HepG2 (cell line): ENCODE measurements around the gene TMEM44. TPM values are rescaled to one million over a fixed set of nuclear protein-coding genes. Genes with fewer than 3 reads are reported as not detected.

Experiments used
- ATAC-seq: fragments of 200-7000 bp; cut with Tn5 transposase; 3 replicates; pipeline ENCODE4 v1.9.1; 2020; ENCODE audit warnings: mild to moderate bottlenecking, moderate library complexity
- BruUV-seq: library from RNA; stranded (reverse); fragments of 400-500 nt; replicated peaks from 2 replicates; lab custom pipeline; 2021; lab: Mats Ljungman, UMichigan
- CTCF ChIA-PET: fragments of 300-600 bp; formaldehyde crosslinking; extraction: SDS; loops from one replicate; lab custom pipeline; 2021; ENCODE audit warnings: low total read pairs, inconsistent platforms, low intra/inter-chr PET ratio; lab: Yijun Ruan, JAX
- POLR2A ChIA-PET: fragments of 350-600 bp; sonication (Branson Sonifier 250); formaldehyde crosslinking; loops from one replicate; lab custom pipeline; 2020; ENCODE audit warnings: antibody characterized with exemption, inconsistent platforms; lab: Yijun Ruan, JAX
- DNase-seq: peaks from one replicate; pipeline ENCODE4 v3.0.0-alpha.2; 2015; ENCODE audit warnings: low spot score
- FAIRE-seq: peaks from 3 replicates; lab custom pipeline; 2011; peaks lifted over from hg19 to GRCh38; lab: Jason Lieb, UNC
- H2AFZ ChIP-seq: one replicate; pipeline ENCODE4 v1.6.1; 2011; ENCODE audit warnings: low read length, inconsistent platforms
- H3K27ac ChIP-seq: fragments of 300-600 bp; 3 replicates; pipeline ENCODE4 v1.8.0; 2011; ENCODE audit warnings: mixed run types, mild to moderate bottlenecking, mixed read lengths, low read length, inconsistent platforms; ENCODE audit not compliant: insufficient read depth; ENCODE audit errors: extremely low read length
- H3K27me3 ChIP-seq, 2 experiments: fragments of 200-600 bp in 1 of 2; 2 replicates in 1 of 2; 3 replicates in 1 of 2; pipeline versions ENCODE4 v1.6.0 to v1.8.0; 2011; ENCODE audit warnings: low read length in 2 of 2, mild to moderate bottlenecking in 2 of 2, moderate library complexity in 2 of 2, inconsistent platforms in 1 of 2; ENCODE audit not compliant: insufficient read depth in 2 of 2, control insufficient read depth in 1 of 2
- H3K36me3 ChIP-seq, 2 experiments: fragments of 200-600 bp in 1 of 2; replicated peaks in 1 of 2; 2 replicates in 1 of 2; 3 replicates in 1 of 2; pipeline versions ENCODE4 v1.5.1 to v1.8.0; 2011; ENCODE audit warnings: low read length in 2 of 2, inconsistent platforms in 1 of 2; ENCODE audit not compliant: insufficient read depth in 2 of 2, control insufficient read depth in 1 of 2
- H3K4me1 ChIP-seq: 2 replicates; pipeline ENCODE4 v1.5.1; 2012; ENCODE audit warnings: low read length, inconsistent platforms; ENCODE audit not compliant: insufficient read depth
- H3K4me2 ChIP-seq: 2 replicates; pipeline ENCODE4 v1.6.0; 2011; ENCODE audit warnings: low read depth, low read length, inconsistent platforms
- H3K4me3 ChIP-seq, 3 experiments: fragments of 200-600 bp in 1 of 3; sonication (generic), shearing (Covaris generic) in 1 of 3; replicated peaks in 1 of 3; 2 replicates each; pipeline ENCODE4 v1.5.1; 2011 to 2016; ENCODE audit warnings: low read length in 3 of 3, inconsistent platforms in 2 of 3, low read depth in 2 of 3, mild to moderate bottlenecking in 2 of 3, control low read depth in 1 of 3, mixed read lengths in 1 of 3; ENCODE audit not compliant: insufficient read depth in 1 of 3
- H3K79me2 ChIP-seq: one replicate; pipeline ENCODE4 v1.6.1; 2011; ENCODE audit warnings: low read length, inconsistent platforms; ENCODE audit not compliant: insufficient read depth
- H3K9ac ChIP-seq: 2 replicates; pipeline ENCODE4 v1.6.0; 2011; ENCODE audit warnings: mild to moderate bottlenecking, low read depth, low read length, inconsistent platforms; ENCODE audit not compliant: insufficient read depth
- H3K9me3 ChIP-seq: 2 replicates; pipeline ENCODE4 v1.5.1; 2012; ENCODE audit warnings: mild to moderate bottlenecking, low read length
- H4K20me1 ChIP-seq: 2 replicates; pipeline ENCODE4 v1.6.0; 2011; ENCODE audit warnings: inconsistent platforms, mild to moderate bottlenecking, low read length, moderate library complexity; ENCODE audit not compliant: insufficient read depth
- MAFF ChIP-seq: IDR thresholded peaks from 2 replicates; pipeline ENCODE4 v1.6.1; 2011; ENCODE audit warnings: low read depth, low read length, improper control_type of control experiment
- ZNF333 ChIP-seq: sonication (generic); formaldehyde crosslinking; IDR thresholded peaks from 2 replicates; pipeline ENCODE4 v1.4.0; 2020; ENCODE audit warnings: mild to moderate bottlenecking, missing genetic modification reagents, borderline replicate concordance
- ZNF354B ChIP-seq: sonication (generic); formaldehyde crosslinking; IDR thresholded peaks from 2 replicates; pipeline ENCODE4 v1.8.0; 2022; ENCODE audit warnings: mild to moderate bottlenecking, missing genetic modification reagents
- WGBS: methylation state at CpG from one replicate; pipeline ENCODE4 v1.1.6; 2017; ENCODE audit warnings: low lambda C conversion rate; 5-methylcytosine and 5-hydroxymethylcytosine counted together
- in situ Hi-C: cut with HindIII; loops from 2 replicates; pipeline ENCODE4 v1.10.0; 2017; ENCODE audit warnings: low pct_unique_long_range_greater_than_20kb; ENCODE audit not compliant: extremely low pct_ligation_motif_present
- intact Hi-C: fragments of 100-400 bp; cut with micrococcal nuclease; formaldehyde crosslinking; loops from one replicate; pipeline ENCODE4 v1.10.0; 2022; ENCODE audit not compliant: unreplicated experiment
- polyA plus RNA-seq, 8 experiments: library from polyadenylated mRNA; depleted of rRNA in 3 of 8; stranded (reverse) in 7 of 8; unstranded in 1 of 8; fragments of >200 nt; fragmentation: Illumina TruSeq in 4 of 8; extraction: Trizol in 4 of 8; gene quantifications; 2 replicates each; pipeline versions ENCODE4 v1.2.1 to v1.2.3, GENCODE V29; 2011 to 2016; ENCODE audit warnings: low read depth in 4 of 8, missing spikeins in 1 of 8, mixed read lengths in 1 of 8; ENCODE audit not compliant: insufficient read depth in 1 of 8
- total RNA-seq, 5 experiments: library from RNA; depleted of rRNA; stranded (reverse); fragments of >200 nt; fragmentation: Illumina TruSeq; extraction: Trizol; gene quantifications; 2 replicates each; pipeline ENCODE4 v1.2.3, GENCODE V29; 2016; ENCODE audit warnings: low read depth in 1 of 5
- TF ChIP-seq, protein P1 (sequence below), 2 experiments: sonication (generic) in 1 of 2; formaldehyde crosslinking in 1 of 2; IDR thresholded peaks; 2 replicates each; pipeline versions ENCODE4 v1.5.1 to v1.6.1; 2011 to 2020; ENCODE audit warnings: borderline replicate concordance in 1 of 2, low read depth in 1 of 2, low read length in 1 of 2, mild to moderate bottlenecking in 1 of 2, missing genetic modification reagents in 1 of 2, moderate library complexity in 1 of 2
- TF ChIP-seq, protein P2 (sequence below): sonication (generic); formaldehyde crosslinking; IDR thresholded peaks from 2 replicates; pipeline ENCODE4 v1.8.1; 2023; ENCODE audit warnings: missing genetic modification reagents, inconsistent platforms, borderline replicate concordance
- TF ChIP-seq, protein P3 (sequence below): sonication (generic); formaldehyde crosslinking; conservative IDR thresholded peaks from 2 replicates; pipeline ENCODE4 v1.4.0; 2020; ENCODE audit warnings: missing genetic modification reagents

TMEM44 gene
- total and polyA plus RNA-seq, 2 of the 13 experiments (the other 11 are each of a cell fraction or from before 2014, with no cell fraction given), result 7.3 to 13.8 TPM

- TF ChIP-seq, protein P1, sequence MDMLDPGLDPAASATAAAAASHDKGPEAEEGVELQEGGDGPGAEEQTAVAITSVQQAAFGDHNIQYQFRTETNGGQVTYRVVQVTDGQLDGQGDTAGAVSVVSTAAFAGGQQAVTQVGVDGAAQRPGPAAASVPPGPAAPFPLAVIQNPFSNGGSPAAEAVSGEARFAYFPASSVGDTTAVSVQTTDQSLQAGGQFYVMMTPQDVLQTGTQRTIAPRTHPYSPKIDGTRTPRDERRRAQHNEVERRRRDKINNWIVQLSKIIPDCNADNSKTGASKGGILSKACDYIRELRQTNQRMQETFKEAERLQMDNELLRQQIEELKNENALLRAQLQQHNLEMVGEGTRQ (IDR thresholded peaks at IDR 0.05; ENCODE audit: low read depth, low read length), result no peak
- TF ChIP-seq, protein P1 (CRISPR knock-in tag; IDR thresholded peaks at IDR 0.05; ENCODE audit: borderline replicate concordance), result no peak
- no peak for TF ChIP-seq MAFF
- TF ChIP-seq, protein P2, sequence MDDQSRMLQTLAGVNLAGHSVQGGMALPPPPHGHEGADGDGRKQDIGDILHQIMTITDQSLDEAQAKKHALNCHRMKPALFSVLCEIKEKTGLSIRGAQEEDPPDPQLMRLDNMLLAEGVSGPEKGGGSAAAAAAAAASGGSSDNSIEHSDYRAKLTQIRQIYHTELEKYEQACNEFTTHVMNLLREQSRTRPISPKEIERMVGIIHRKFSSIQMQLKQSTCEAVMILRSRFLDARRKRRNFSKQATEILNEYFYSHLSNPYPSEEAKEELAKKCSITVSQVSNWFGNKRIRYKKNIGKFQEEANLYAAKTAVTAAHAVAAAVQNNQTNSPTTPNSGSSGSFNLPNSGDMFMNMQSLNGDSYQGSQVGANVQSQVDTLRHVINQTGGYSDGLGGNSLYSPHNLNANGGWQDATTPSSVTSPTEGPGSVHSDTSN (CRISPR knock-in tag), result no peak
These were observed 5.9 kb upstream of the TMEM44 start (continued) for GRCh38 chr3:194638991-194639605.

DNA sequence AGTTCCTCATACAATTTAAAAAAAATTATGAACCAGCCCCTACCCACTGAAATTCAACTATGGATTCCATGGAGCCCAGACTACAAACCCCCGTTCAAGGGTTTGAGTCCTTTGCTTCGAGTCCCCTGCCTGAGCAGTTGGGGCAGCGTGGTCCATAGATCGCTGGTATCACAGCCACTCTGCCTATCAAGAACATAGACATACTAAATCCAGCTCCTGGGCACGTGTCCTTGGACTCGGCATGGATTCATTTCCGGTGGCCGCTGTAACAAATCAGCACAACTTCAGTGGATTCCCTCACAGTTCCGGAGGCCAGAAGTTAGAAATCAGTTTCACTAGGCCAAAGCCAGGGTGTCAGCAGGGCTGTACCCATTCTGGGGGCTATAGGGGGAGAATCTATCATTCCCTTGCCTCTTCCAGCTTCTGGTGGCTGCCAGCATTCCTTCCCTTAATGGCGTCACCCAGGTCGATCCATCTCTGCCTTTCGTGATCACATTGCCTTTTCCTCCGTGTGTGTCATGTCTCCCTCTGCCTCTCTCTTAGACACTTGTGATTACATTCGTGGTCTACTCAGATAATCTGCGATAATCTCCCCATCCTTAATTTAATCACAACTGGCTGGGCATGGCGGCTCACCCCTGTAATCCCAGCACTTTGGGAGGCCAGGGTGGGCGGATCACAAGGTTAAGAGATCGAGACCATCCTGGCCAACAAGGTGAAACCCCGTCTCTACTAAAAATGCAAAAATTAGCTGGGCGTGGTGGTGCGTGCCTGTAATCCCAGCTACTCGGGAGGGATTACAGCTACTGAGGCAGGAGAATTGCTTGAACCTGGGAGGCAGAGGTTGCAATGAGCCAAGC is 4.6 kb upstream of the TMEM44 start:
- ChIA-PET CTCF (no interaction called here), POLR2A (no interaction called here)
- TF ChIP-seq ZNF354B (CRISPR knock-in tag) (no peak), ZNF333 (CRISPR knock-in tag) (no peak)
- TF ChIP-seq, protein P3, sequence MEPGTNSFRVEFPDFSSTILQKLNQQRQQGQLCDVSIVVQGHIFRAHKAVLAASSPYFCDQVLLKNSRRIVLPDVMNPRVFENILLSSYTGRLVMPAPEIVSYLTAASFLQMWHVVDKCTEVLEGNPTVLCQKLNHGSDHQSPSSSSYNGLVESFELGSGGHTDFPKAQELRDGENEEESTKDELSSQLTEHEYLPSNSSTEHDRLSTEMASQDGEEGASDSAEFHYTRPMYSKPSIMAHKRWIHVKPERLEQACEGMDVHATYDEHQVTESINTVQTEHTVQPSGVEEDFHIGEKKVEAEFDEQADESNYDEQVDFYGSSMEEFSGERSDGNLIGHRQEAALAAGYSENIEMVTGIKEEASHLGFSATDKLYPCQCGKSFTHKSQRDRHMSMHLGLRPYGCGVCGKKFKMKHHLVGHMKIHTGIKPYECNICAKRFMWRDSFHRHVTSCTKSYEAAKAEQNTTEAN (CRISPR knock-in tag), result no peak
- H3K79me2 ChIP-seq, result no peaks in the 10 kb centered on the region
- no peak overlapping the region for H3K4me2 ChIP-seq
- no peaks in the 10 kb centered on the region; a peak in 1 of 5 replicates for H3K27me3 ChIP-seq
- H3K4me1 ChIP-seq, result no peaks in the 10 kb centered on the region
- H3K9ac ChIP-seq, result no peak overlapping the region
- no peak overlapping the region for H3K27ac ChIP-seq
- no peak overlapping the region for H2AFZ ChIP-seq
- H3K36me3 ChIP-seq, result peaks cover 2 to 10% of the 10 kb centered on the region in 2 experiments; a peak in 3 of 5 replicates
- 91% methylated on average over 20 of the region's 22 CpGs for WGBS
- in situ Hi-C loops, result no loop called here
- BruUV-seq, result no TSS peak
- DNase-seq (no peak), FAIRE-seq (no peak), ATAC-seq (no peak)
- no peaks in the 10 kb centered on the region for H3K9me3 ChIP-seq
- no peak overlapping the region for H3K4me3 ChIP-seq
- no peaks in the 10 kb centered on the region for H4K20me1 ChIP-seq
- intact Hi-C loops, result no loop called here
